Astrocyte of the spinal cord (primary cell): ENCODE results near the gene GTPBP3.
A peak's percentile ranks its signal among the peaks of the same experiment; 100 is the strongest.

Experiments
- DNase-seq: peaks from one replicate; pipeline ENCODE4 v3.0.0; 2011; ENCODE audit warnings: low read depth, low spot score
- H3K4me3 ChIP-seq: 2 replicates; pipeline ENCODE4 v1.5.1; 2011; ENCODE audit warnings: low read depth, mild to moderate bottlenecking, low read length, moderate library complexity
- CTCF ChIP-seq: IDR thresholded peaks from 2 replicates; pipeline ENCODE4 v1.5.1; 2012; ENCODE audit warnings: low read depth, mild to moderate bottlenecking, low read length, inconsistent platforms
- in situ Hi-C: cut with HindIII; loops from 2 replicates; pipeline ENCODE4 v1.10.0; 2017; ENCODE audit warnings: low sequenced_read_pairs

GTPBP3 gene

GRCh38 chr19:17296273-17296672 is 41.1 kb upstream of the GTPBP3 start:
- in situ Hi-C loops = no loop called here
- peak; percentile 24 for DNase-seq
- no peak overlapping the region for H3K4me3 ChIP-seq
- no peak for TF ChIP-seq CTCF

GRCh38 chr19:17296976-17297375 is 40.4 kb upstream of the GTPBP3 start:
- no peak for DNase-seq
- no peak for TF ChIP-seq CTCF
- H3K4me3 ChIP-seq = no peak overlapping the region
- in situ Hi-C loops = no loop called here

GRCh38 chr19:17300992-17301619 is 36.2 kb upstream of the GTPBP3 start:
- no peak for DNase-seq
- in situ Hi-C loops = no loop called here
- no peak overlapping the region for H3K4me3 ChIP-seq
- no peak for TF ChIP-seq CTCF

GRCh38 chr19:17302391-17303166 is 34.8 kb upstream of the GTPBP3 start:
- DNase-seq = no peak
- in situ Hi-C loops = no loop called here
- no peak for TF ChIP-seq CTCF
- H3K4me3 ChIP-seq = peak overlapping the region; percentile 69

- peak; percentile 95 for DNase-seq
- peak within 1 kb of the TSS; percentile 69 for H3K4me3 ChIP-seq
- in situ Hi-C loops = no loop called here
- TF ChIP-seq CTCF = peak; percentile 37
Observed at GRCh38 chr19:17303167-17303939, 34.0 kb upstream of the GTPBP3 start, which contains the start of gene ABHD8. Gene ABHD8 (minus strand): TSS chr19:17303425. CDS start chr19:17301616, 1,809 bp downstream.

GRCh38 chr19:17303940-17304267 is 33.4 kb upstream of the GTPBP3 start:
- in situ Hi-C loops = no loop called here
- no peak for DNase-seq
- no peak for TF ChIP-seq CTCF
- no peak overlapping the region for H3K4me3 ChIP-seq
